Measurements from ENCODE around the gene SETBP1. TPM values are rescaled to one million over a fixed set of nuclear protein-coding genes. Genes with fewer than 3 reads are reported as not detected.

The SETBP1 gene
- total RNA-seq, result 18.2 and 23.8 TPM in 2 replicates

DNA sequence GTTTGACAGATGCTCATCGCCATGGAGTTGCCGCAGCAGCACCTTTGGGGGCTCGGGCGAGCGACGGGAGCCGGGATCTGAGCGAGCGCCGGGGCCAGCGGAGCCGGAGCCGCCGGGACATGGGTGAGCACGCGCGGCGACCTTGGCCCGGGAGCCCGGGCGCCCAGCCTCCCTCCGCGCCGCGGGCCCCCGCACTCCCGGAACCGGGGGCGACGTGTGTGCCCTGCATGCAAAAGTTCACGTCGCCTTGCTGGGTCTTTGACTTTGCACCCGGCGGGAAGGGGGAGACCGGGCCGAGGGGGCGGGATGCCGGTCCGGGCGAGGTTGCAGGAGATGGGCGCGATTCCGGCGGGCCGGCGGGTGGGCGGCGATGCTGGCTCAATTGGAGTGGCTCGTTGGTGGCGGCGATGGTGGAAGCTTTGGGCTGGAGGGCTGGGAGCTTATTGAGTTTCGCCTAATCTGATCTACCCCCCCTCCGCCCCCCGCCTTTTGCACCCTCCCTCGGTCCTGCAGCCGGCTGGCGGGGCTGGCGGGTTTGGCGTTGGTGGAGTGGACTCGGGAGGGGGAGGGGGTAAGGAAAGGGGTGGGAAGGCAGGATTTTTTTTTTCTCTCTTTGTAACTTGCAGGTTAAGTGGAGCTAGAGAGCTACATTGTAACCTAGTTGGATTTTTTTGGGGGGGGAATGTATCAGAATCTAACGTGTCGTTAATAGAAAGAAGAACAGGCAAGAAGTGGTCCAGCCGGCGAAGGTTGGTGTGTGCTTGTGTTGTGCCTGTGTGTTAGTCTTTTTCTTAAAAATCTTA, at the start of gene SETBP1:
SETBP1 (plus strand) TSS at position 616 of the 803 bp plus-strand sequence. CDS start 20,459 bp downstream, outside the sequence.

Small RNA genes lying within 50 kb of the gene (small RNA-seq; reads per million reads assigned to genes)
- not detected for gene MIR4319

All from articular chondrocyte of knee joint (primary cell).